Mammary epithelial cell (primary cell): ENCODE data around the gene SFXN1.

Source experiments
- EZH2 ChIP-seq: IDR thresholded peaks from 2 replicates; pipeline ENCODE4 v1.6.1; 2012; ENCODE audit warnings: low read length, inconsistent platforms, borderline replicate concordance
- TF ChIP-seq, protein P1 (sequence below), 2 donors: IDR thresholded peaks in 1 of 2; conservative IDR thresholded peaks in 1 of 2; 2 replicates each; pipeline ENCODE4 v1.5.1; 2011 to 2012; ENCODE audit warnings: inconsistent platforms in 2 of 2, low read length in 2 of 2, mild to moderate bottlenecking in 2 of 2, control low read depth in 1 of 2, low read depth in 1 of 2; ENCODE audit not compliant: insufficient read depth in 1 of 2; ENCODE audit errors: extremely low read depth in 1 of 2

- TF ChIP-seq, protein P1, sequence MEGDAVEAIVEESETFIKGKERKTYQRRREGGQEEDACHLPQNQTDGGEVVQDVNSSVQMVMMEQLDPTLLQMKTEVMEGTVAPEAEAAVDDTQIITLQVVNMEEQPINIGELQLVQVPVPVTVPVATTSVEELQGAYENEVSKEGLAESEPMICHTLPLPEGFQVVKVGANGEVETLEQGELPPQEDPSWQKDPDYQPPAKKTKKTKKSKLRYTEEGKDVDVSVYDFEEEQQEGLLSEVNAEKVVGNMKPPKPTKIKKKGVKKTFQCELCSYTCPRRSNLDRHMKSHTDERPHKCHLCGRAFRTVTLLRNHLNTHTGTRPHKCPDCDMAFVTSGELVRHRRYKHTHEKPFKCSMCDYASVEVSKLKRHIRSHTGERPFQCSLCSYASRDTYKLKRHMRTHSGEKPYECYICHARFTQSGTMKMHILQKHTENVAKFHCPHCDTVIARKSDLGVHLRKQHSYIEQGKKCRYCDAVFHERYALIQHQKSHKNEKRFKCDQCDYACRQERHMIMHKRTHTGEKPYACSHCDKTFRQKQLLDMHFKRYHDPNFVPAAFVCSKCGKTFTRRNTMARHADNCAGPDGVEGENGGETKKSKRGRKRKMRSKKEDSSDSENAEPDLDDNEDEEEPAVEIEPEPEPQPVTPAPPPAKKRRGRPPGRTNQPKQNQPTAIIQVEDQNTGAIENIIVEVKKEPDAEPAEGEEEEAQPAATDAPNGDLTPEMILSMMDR (conservative IDR thresholded peaks at IDR 0.05 in 1 of 2, IDR thresholded peaks at IDR 0.05 in 1 of 2; ENCODE audit: extremely low read depth in 1 of 2, insufficient read depth in 1 of 2, low read depth in 1 of 2, low read length in 2 of 2) = no peak
- TF ChIP-seq EZH2 = no peak
Observed at GRCh38 chr5:175576591-175576990, 98.2 kb downstream of the SFXN1 start.
